ENCODE results near the gene RICTOR.

GRCh38 chr5:39121315-39121714 is 47.1 kb upstream of the RICTOR start:
- TF ChIP-seq CTCF (IDR thresholded peaks at IDR 0.05): no peak
- TF ChIP-seq POLR2A (IDR thresholded peaks at IDR 0.05): no peak
- TF ChIP-seq POLR2AphosphoS5 (IDR thresholded peaks at IDR 0.05): no peak
